CD8-positive, alpha-beta memory T cell (primary cell): Measurements from ENCODE around the gene CGNL1. TPM values are rescaled to one million over a fixed set of nuclear protein-coding genes. Genes with fewer than 3 reads are reported as not detected.
A peak's percentile ranks its signal among the peaks of the same experiment; 100 is the strongest.

Experiments used
- CTCF ChIA-PET: fragments of 350-600 bp; sonication (Branson Sonifier 250); formaldehyde crosslinking; loops from one replicate; lab custom pipeline; 2021; ENCODE audit warnings: antibody characterized with exemption; lab: Charles Lee
- POLR2A ChIA-PET: fragments of 350-600 bp; sonication (Branson Sonifier 250); formaldehyde crosslinking; loops from one replicate; lab custom pipeline; 2021; ENCODE audit warnings: antibody characterized with exemption; lab: Charles Lee
- DNase-seq, 5 donors: peaks; one replicate each; pipeline versions ENCODE4 v3.0.0 to v3.0.0-alpha.2; 2020 to 2022; ENCODE audit warnings: mixed read lengths in 1 of 5
- H3K27ac ChIP-seq: one replicate; pipeline ENCODE4 v1.7.0; 2013; ENCODE audit warnings: low read depth, mild to moderate bottlenecking, low read length, moderate library complexity
- H3K27me3 ChIP-seq: 2 replicates; pipeline ENCODE4 v1.7.0; 2013; ENCODE audit warnings: low read length, mild to moderate bottlenecking; ENCODE audit not compliant: insufficient read depth, poor library complexity, severe bottlenecking
- H3K36me3 ChIP-seq: 2 replicates; pipeline ENCODE4 v1.7.0; 2013; ENCODE audit warnings: mild to moderate bottlenecking, low read length, moderate library complexity; ENCODE audit not compliant: insufficient read depth
- H3K4me1 ChIP-seq: 2 replicates; pipeline ENCODE4 v1.7.0; 2013; ENCODE audit warnings: mild to moderate bottlenecking, low read length, moderate library complexity; ENCODE audit not compliant: insufficient read depth
- H3K4me3 ChIP-seq: 2 replicates; pipeline ENCODE4 v1.7.0; 2013; ENCODE audit warnings: mild to moderate bottlenecking, low read length
- H3K9me3 ChIP-seq: 2 replicates; pipeline ENCODE4 v1.7.0; 2013; ENCODE audit warnings: mild to moderate bottlenecking, low read length
- H3K27ac Mint-ChIP-seq, 8 donors: one replicate each; pipeline ENCODE4 v1.8.0; 2020 to 2021; ENCODE audit warnings: mixed read lengths in 8 of 8, mild to moderate bottlenecking in 6 of 8, inconsistent platforms in 3 of 8, moderate library complexity in 3 of 8
- H3K27me3 Mint-ChIP-seq, 2 donors: one replicate each; pipeline ENCODE4 v1.8.0; 2020 to 2021; ENCODE audit warnings: mixed read lengths in 2 of 2, mild to moderate bottlenecking in 1 of 2, moderate library complexity in 1 of 2
- H3K36me3 Mint-ChIP-seq, 3 donors: one replicate each; pipeline ENCODE4 v1.8.0; 2020 to 2021; ENCODE audit warnings: mixed read lengths in 3 of 3, inconsistent platforms in 1 of 3, mild to moderate bottlenecking in 1 of 3
- H3K4me1 Mint-ChIP-seq, 3 donors: one replicate each; pipeline ENCODE4 v1.8.0; 2020 to 2021; ENCODE audit warnings: mixed read lengths in 3 of 3, inconsistent platforms in 1 of 3, mild to moderate bottlenecking in 1 of 3
- H3K4me3 Mint-ChIP-seq, 7 donors: one replicate each; pipeline ENCODE4 v1.8.0; 2020 to 2021; ENCODE audit warnings: mixed read lengths in 7 of 7, mild to moderate bottlenecking in 6 of 7, moderate library complexity in 4 of 7, inconsistent platforms in 2 of 7
- H3K9me3 Mint-ChIP-seq, 5 donors: one replicate each; pipeline ENCODE4 v1.8.0; 2020 to 2022; ENCODE audit warnings: mixed read lengths in 5 of 5, mild to moderate bottlenecking in 3 of 5, moderate library complexity in 2 of 5, inconsistent platforms in 1 of 5
- polyA plus RNA-seq: library from polyadenylated mRNA; unstranded; fragments of 300-500 nt; fragmentation: Illumina TruSeq; gene quantifications from one replicate; pipeline ENCODE4 v1.2.3, GENCODE V29; 2021
- total RNA-seq, 2 experiments: library from RNA; stranded (reverse); gene quantifications; one replicate each; pipeline ENCODE4 v1.2.3, GENCODE V29; 2021

The CGNL1 gene
- total and polyA plus RNA-seq, 3 experiments from 2014 or later, result not detected

- Mint-ChIP-seq H3K27ac (no peak overlapping the region), H3K36me3 (no peaks in the 10 kb centered on the region), H3K27me3 (peaks cover 17 to 58% of the 10 kb centered on the region in 2 donors), H3K4me1 (peaks cover 3 to 9% (median 8%) of the 10 kb centered on the region in 3 donors), H3K4me3 (no peak overlapping the region), H3K9me3 (no peaks in the 10 kb centered on the region)
- H3K9me3 ChIP-seq, result no peaks in the 10 kb centered on the region
- no peak for DNase-seq
- no peaks in the 10 kb centered on the region for H3K4me1 ChIP-seq
- H3K27ac ChIP-seq, result no peak overlapping the region
- H3K4me3 ChIP-seq, result no peak overlapping the region
- POLR2A ChIA-PET, result no interaction called here
- no peaks in the 10 kb centered on the region for H3K36me3 ChIP-seq
- CTCF ChIA-PET, result no interaction called here
- H3K27me3 ChIP-seq, result no peaks in the 10 kb centered on the region
Observed at GRCh38 chr15:57333487-57333886, 42.8 kb upstream of the CGNL1 start.

GRCh38 chr15:57334257-57334656, 42.0 kb upstream of the CGNL1 start:
- Mint-ChIP-seq H3K4me1 (peaks cover 3 to 9% (median 8%) of the 10 kb centered on the region in 3 donors), H3K9me3 (no peaks in the 10 kb centered on the region), H3K27ac (no peak overlapping the region), H3K27me3 (peaks cover 16 to 61% of the 10 kb centered on the region in 2 donors), H3K36me3 (no peaks in the 10 kb centered on the region), H3K4me3 (no peak overlapping the region)
- H3K4me3 ChIP-seq, result no peak overlapping the region
- H3K36me3 ChIP-seq, result no peaks in the 10 kb centered on the region
- H3K9me3 ChIP-seq, result no peaks in the 10 kb centered on the region
- ChIA-PET POLR2A (no interaction called here), CTCF (no interaction called here)
- no peaks in the 10 kb centered on the region for H3K27me3 ChIP-seq
- H3K4me1 ChIP-seq, result no peaks in the 10 kb centered on the region
- no peak for DNase-seq
- peak overlapping the region; percentile 4 for H3K27ac ChIP-seq

- POLR2A ChIA-PET, result no interaction called here
- H3K27ac Mint-ChIP-seq, result no peak overlapping the region
- no peaks in the 10 kb centered on the region for H3K27me3 ChIP-seq
Observed at GRCh38 chr15:57335293-57335715, 41.0 kb upstream of the CGNL1 start.

GRCh38 chr15:57335719-57336118, 40.6 kb upstream of the CGNL1 start:
- no peak overlapping the region for H3K27ac Mint-ChIP-seq
- no peaks in the 10 kb centered on the region for H3K36me3 Mint-ChIP-seq
- H3K36me3 ChIP-seq, result no peaks in the 10 kb centered on the region
- H3K4me1 ChIP-seq, result no peaks in the 10 kb centered on the region
- no peaks in the 10 kb centered on the region for H3K9me3 Mint-ChIP-seq
- no peak overlapping the region for H3K27ac ChIP-seq
- DNase-seq, result no peak
- H3K9me3 ChIP-seq, result no peaks in the 10 kb centered on the region
- no peak overlapping the region for H3K4me3 ChIP-seq
- H3K4me3 Mint-ChIP-seq, result no peak overlapping the region
- POLR2A ChIA-PET, result no interaction called here
- no peaks in the 10 kb centered on the region for H3K27me3 ChIP-seq
- H3K27me3 Mint-ChIP-seq, result peaks cover 13 to 57% of the 10 kb centered on the region in 2 donors
- CTCF ChIA-PET, result no interaction called here
- H3K4me1 Mint-ChIP-seq, result no peaks in the 10 kb centered on the region

More at GRCh38 chr15:57335293-57335715, 41.0 kb upstream of the CGNL1 start:
- no peaks in the 10 kb centered on the region for H3K4me1 ChIP-seq
- H3K4me3 Mint-ChIP-seq, result no peak overlapping the region
- no peak for DNase-seq
- H3K36me3 Mint-ChIP-seq, result no peaks in the 10 kb centered on the region
- no peak overlapping the region for H3K4me3 ChIP-seq
- H3K27ac ChIP-seq, result no peak overlapping the region
- peaks cover under 1 to 3% (median 2%) of the 10 kb centered on the region in 3 donors for H3K4me1 Mint-ChIP-seq
- H3K27me3 Mint-ChIP-seq, result peaks cover 13 to 56% of the 10 kb centered on the region in 2 donors
- CTCF ChIA-PET, result no interaction called here
- no peaks in the 10 kb centered on the region for H3K9me3 Mint-ChIP-seq
- no peaks in the 10 kb centered on the region for H3K36me3 ChIP-seq
- no peaks in the 10 kb centered on the region for H3K9me3 ChIP-seq

GRCh38 chr15:57337868-57338411, 38.4 kb upstream of the CGNL1 start:
- POLR2A ChIA-PET, result no interaction called here
- H3K27me3 ChIP-seq, result no peaks in the 10 kb centered on the region
- no peaks in the 10 kb centered on the region for H3K9me3 Mint-ChIP-seq

GRCh38 chr15:57339321-57339720, 37.0 kb upstream of the CGNL1 start:
- Mint-ChIP-seq H3K27ac (no peak overlapping the region), H3K9me3 (no peaks in the 10 kb centered on the region), H3K36me3 (no peaks in the 10 kb centered on the region), H3K4me1 (no peaks in the 10 kb centered on the region), H3K27me3 (peaks cover 13 to 49% of the 10 kb centered on the region in 2 donors), H3K4me3 (no peak overlapping the region)
- Histone ChIP-seq H3K4me3 (no peak overlapping the region), H3K27me3 (no peaks in the 10 kb centered on the region), H3K36me3 (no peaks in the 10 kb centered on the region), H3K4me1 (no peaks in the 10 kb centered on the region), H3K9me3 (no peaks in the 10 kb centered on the region), H3K27ac (no peak overlapping the region)
- ChIA-PET CTCF (interaction anchor here (3.1 kb wide), 1 partner anchor 189 kb away, joined by 21 read pairs; no protein-coding TSS in a partner anchor), POLR2A (no interaction called here)
- DNase-seq, result no peak

More at GRCh38 chr15:57337868-57338411, 38.4 kb upstream of the CGNL1 start:
- CTCF ChIA-PET, result no interaction called here
- no peak overlapping the region for H3K27ac ChIP-seq
- Mint-ChIP-seq H3K4me1 (no peaks in the 10 kb centered on the region), H3K36me3 (no peaks in the 10 kb centered on the region), H3K27me3 (peaks cover 15 to 57% of the 10 kb centered on the region in 2 donors), H3K4me3 (no peak overlapping the region), H3K27ac (no peak overlapping the region)
- DNase-seq, result no peak
- H3K4me3 ChIP-seq, result no peak overlapping the region
- no peaks in the 10 kb centered on the region for H3K4me1 ChIP-seq
- H3K9me3 ChIP-seq, result no peaks in the 10 kb centered on the region
- no peaks in the 10 kb centered on the region for H3K36me3 ChIP-seq

- CTCF ChIA-PET, result interaction anchor here (0.6 to 3.1 kb wide), 6 partner anchors 9 to 714 kb away, joined by 3 to 21 read pairs (median 4); no protein-coding TSS in a partner anchor
Observed at GRCh38 chr15:57340682-57341259, 35.5 kb upstream of the CGNL1 start.

GRCh38 chr15:57343048-57343447, 33.3 kb upstream of the CGNL1 start:
- Histone ChIP-seq H3K27me3 (no peaks in the 10 kb centered on the region), H3K27ac (no peak overlapping the region), H3K36me3 (no peaks in the 10 kb centered on the region), H3K9me3 (no peaks in the 10 kb centered on the region), H3K4me1 (no peaks in the 10 kb centered on the region), H3K4me3 (no peak overlapping the region)
- Mint-ChIP-seq H3K36me3 (no peaks in the 10 kb centered on the region), H3K4me3 (no peak overlapping the region), H3K27ac (no peak overlapping the region), H3K4me1 (no peaks in the 10 kb centered on the region), H3K27me3 (peaks cover 7 to 29% of the 10 kb centered on the region in 2 donors), H3K9me3 (no peaks in the 10 kb centered on the region)
- DNase-seq, result no peak
- ChIA-PET POLR2A (no interaction called here), CTCF (no interaction called here)

More at GRCh38 chr15:57340682-57341259, 35.5 kb upstream of the CGNL1 start:
- H3K4me3 ChIP-seq, result no peak overlapping the region
- no peak overlapping the region for H3K27ac ChIP-seq
- no peaks in the 10 kb centered on the region for H3K9me3 ChIP-seq
- POLR2A ChIA-PET, result no interaction called here
- no peaks in the 10 kb centered on the region for H3K4me1 ChIP-seq
- H3K27me3 ChIP-seq, result no peaks in the 10 kb centered on the region
- DNase-seq, result no peak
- Mint-ChIP-seq H3K9me3 (no peaks in the 10 kb centered on the region), H3K4me3 (no peak overlapping the region), H3K4me1 (no peaks in the 10 kb centered on the region), H3K27ac (no peak overlapping the region), H3K27me3 (peaks cover 9 to 43% of the 10 kb centered on the region in 2 donors), H3K36me3 (no peaks in the 10 kb centered on the region)
- no peaks in the 10 kb centered on the region for H3K36me3 ChIP-seq
